ENCODE data around the gene HOMEZ.

- TF ChIP-seq POLR2AphosphoS5 (IDR thresholded peaks at IDR 0.05; ENCODE audit: low read depth, low read length): no peak
- no peak for TF ChIP-seq SIN3A (IDR thresholded peaks at IDR 0.05; ENCODE audit: borderline replicate concordance, insufficient read depth, low read length)
- no peak for TF ChIP-seq FOXP2 (optimal IDR thresholded peaks at IDR 0.05; ENCODE audit: borderline replicate concordance, extremely low read depth, extremely low read length, insufficient read depth)
- TF ChIP-seq TAF1 (IDR thresholded peaks at IDR 0.05; ENCODE audit: borderline replicate concordance, insufficient read depth, low read length): no peak
- TF ChIP-seq, protein P1, sequence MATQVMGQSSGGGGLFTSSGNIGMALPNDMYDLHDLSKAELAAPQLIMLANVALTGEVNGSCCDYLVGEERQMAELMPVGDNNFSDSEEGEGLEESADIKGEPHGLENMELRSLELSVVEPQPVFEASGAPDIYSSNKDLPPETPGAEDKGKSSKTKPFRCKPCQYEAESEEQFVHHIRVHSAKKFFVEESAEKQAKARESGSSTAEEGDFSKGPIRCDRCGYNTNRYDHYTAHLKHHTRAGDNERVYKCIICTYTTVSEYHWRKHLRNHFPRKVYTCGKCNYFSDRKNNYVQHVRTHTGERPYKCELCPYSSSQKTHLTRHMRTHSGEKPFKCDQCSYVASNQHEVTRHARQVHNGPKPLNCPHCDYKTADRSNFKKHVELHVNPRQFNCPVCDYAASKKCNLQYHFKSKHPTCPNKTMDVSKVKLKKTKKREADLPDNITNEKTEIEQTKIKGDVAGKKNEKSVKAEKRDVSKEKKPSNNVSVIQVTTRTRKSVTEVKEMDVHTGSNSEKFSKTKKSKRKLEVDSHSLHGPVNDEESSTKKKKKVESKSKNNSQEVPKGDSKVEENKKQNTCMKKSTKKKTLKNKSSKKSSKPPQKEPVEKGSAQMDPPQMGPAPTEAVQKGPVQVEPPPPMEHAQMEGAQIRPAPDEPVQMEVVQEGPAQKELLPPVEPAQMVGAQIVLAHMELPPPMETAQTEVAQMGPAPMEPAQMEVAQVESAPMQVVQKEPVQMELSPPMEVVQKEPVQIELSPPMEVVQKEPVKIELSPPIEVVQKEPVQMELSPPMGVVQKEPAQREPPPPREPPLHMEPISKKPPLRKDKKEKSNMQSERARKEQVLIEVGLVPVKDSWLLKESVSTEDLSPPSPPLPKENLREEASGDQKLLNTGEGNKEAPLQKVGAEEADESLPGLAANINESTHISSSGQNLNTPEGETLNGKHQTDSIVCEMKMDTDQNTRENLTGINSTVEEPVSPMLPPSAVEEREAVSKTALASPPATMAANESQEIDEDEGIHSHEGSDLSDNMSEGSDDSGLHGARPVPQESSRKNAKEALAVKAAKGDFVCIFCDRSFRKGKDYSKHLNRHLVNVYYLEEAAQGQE (IDR thresholded peaks at IDR 0.05; ENCODE audit: insufficient read depth in 1 of 2, low read depth in 2 of 2, low read length in 2 of 2): no peak
Observed at GRCh38 chr14:23242076-23242475, 43.9 kb downstream of the HOMEZ start.

All from PFSK-1 (cell line).